KOPT-K1 (cell line): ENCODE results near the gene SNX30.

Experiments
- H3K27ac ChIP-seq: fragments of 200-600 bp; sonication (generic); 2 replicates; pipeline ENCODE4 v1.5.1; 2016; ENCODE audit warnings: antibody characterized with exemption, mild to moderate bottlenecking, low read depth, low read length; ENCODE audit not compliant: poor library complexity, severe bottlenecking
- H3K36me3 ChIP-seq: fragments of 200-600 bp; sonication (generic); 2 replicates; pipeline ENCODE4 v1.5.1; 2017; ENCODE audit warnings: antibody characterized with exemption, mild to moderate bottlenecking, low read length, moderate library complexity; ENCODE audit not compliant: insufficient read depth
- H3K9me3 ChIP-seq: fragments of 200-600 bp; sonication (generic); 2 replicates; pipeline ENCODE4 v1.5.1; 2017; ENCODE audit warnings: antibody characterized with exemption, low read length, mild to moderate bottlenecking; ENCODE audit not compliant: insufficient read depth, poor library complexity, severe bottlenecking

Gene SNX30

GRCh38 chr9:112786829-112787520 lies 36.4 kb downstream of the SNX30 start:
- Histone ChIP-seq H3K36me3 (no peaks in the 10 kb centered on the region), H3K9me3 (no peaks in the 10 kb centered on the region), H3K27ac (no peak overlapping the region)

- Histone ChIP-seq H3K9me3 (no peaks in the 10 kb centered on the region), H3K36me3 (no peaks in the 10 kb centered on the region), H3K27ac (no peak overlapping the region)
Measured at GRCh38 chr9:112787978-112788377, 37.4 kb downstream of the SNX30 start.

GRCh38 chr9:112789473-112789872 lies 38.9 kb downstream of the SNX30 start:
- no peak overlapping the region for H3K27ac ChIP-seq

GRCh38 chr9:112789891-112790774 lies 39.6 kb downstream of the SNX30 start:
- no peaks in the 10 kb centered on the region for H3K9me3 ChIP-seq
- no peaks in the 10 kb centered on the region for H3K36me3 ChIP-seq
- no peak overlapping the region for H3K27ac ChIP-seq

More at GRCh38 chr9:112789473-112789872, 38.9 kb downstream of the SNX30 start:
- Histone ChIP-seq H3K9me3 (no peaks in the 10 kb centered on the region), H3K36me3 (no peaks in the 10 kb centered on the region)

- Histone ChIP-seq H3K27ac (no peak overlapping the region), H3K36me3 (no peaks in the 10 kb centered on the region), H3K9me3 (no peaks in the 10 kb centered on the region)
Measured at GRCh38 chr9:112792670-112793069, 42.1 kb downstream of the SNX30 start.

- no peak overlapping the region for H3K27ac ChIP-seq
- no peaks in the 10 kb centered on the region for H3K9me3 ChIP-seq
- H3K36me3 ChIP-seq: no peaks in the 10 kb centered on the region
Measured at GRCh38 chr9:112793213-112793810, 42.8 kb downstream of the SNX30 start.

GRCh38 chr9:112794731-112795130 lies 44.2 kb downstream of the SNX30 start:
- Histone ChIP-seq H3K27ac (no peak overlapping the region), H3K36me3 (no peaks in the 10 kb centered on the region), H3K9me3 (no peaks in the 10 kb centered on the region)

GRCh38 chr9:112795921-112796320 lies 45.4 kb downstream of the SNX30 start:
- Histone ChIP-seq H3K36me3 (no peaks in the 10 kb centered on the region), H3K9me3 (no peaks in the 10 kb centered on the region), H3K27ac (no peak overlapping the region)

GRCh38 chr9:112796485-112796884 lies 45.9 kb downstream of the SNX30 start:
- no peak overlapping the region for H3K27ac ChIP-seq
- no peaks in the 10 kb centered on the region for H3K36me3 ChIP-seq
- H3K9me3 ChIP-seq: no peaks in the 10 kb centered on the region

- H3K27ac ChIP-seq: no peak overlapping the region
Measured at GRCh38 chr9:112809351-112809848, 58.8 kb downstream of the SNX30 start.

GRCh38 chr9:112809906-112810305 lies 59.3 kb downstream of the SNX30 start:
- H3K9me3 ChIP-seq: no peaks in the 10 kb centered on the region
- no peak overlapping the region for H3K27ac ChIP-seq
- H3K36me3 ChIP-seq: no peaks in the 10 kb centered on the region

More at GRCh38 chr9:112809351-112809848, 58.8 kb downstream of the SNX30 start:
- no peaks in the 10 kb centered on the region for H3K9me3 ChIP-seq
- H3K36me3 ChIP-seq: no peaks in the 10 kb centered on the region

- H3K27ac ChIP-seq: no peak overlapping the region
- H3K9me3 ChIP-seq: no peaks in the 10 kb centered on the region
- no peaks in the 10 kb centered on the region for H3K36me3 ChIP-seq
Measured at GRCh38 chr9:112810696-112811490, 60.3 kb downstream of the SNX30 start.

- Histone ChIP-seq H3K36me3 (no peaks in the 10 kb centered on the region), H3K27ac (no peak overlapping the region), H3K9me3 (no peaks in the 10 kb centered on the region)
Measured at GRCh38 chr9:112811518-112811917, 61.0 kb downstream of the SNX30 start.

- H3K27ac ChIP-seq: no peak overlapping the region
- H3K36me3 ChIP-seq: no peaks in the 10 kb centered on the region
- no peaks in the 10 kb centered on the region for H3K9me3 ChIP-seq
Measured at GRCh38 chr9:112815868-112816267, 65.3 kb downstream of the SNX30 start.
